Spleen (tissue), 7 donors: Measurements from ENCODE around the gene BRD3.

ENCODE experiments used
- POLR2A ChIP-seq, 3 donors: fragments of 450-650 bp; IDR thresholded peaks; one replicate each; pipeline ENCODE4 v1.5.1; 2017; ENCODE audit warnings: antibody characterized with exemption in 3 of 3, mild to moderate bottlenecking in 1 of 3
- POLR2AphosphoS5 ChIP-seq, 3 donors: sonication (generic); formaldehyde crosslinking; IDR thresholded peaks; one replicate each; pipeline ENCODE4 v1.5.1; 2017; ENCODE audit warnings: antibody characterized with exemption in 3 of 3
- TF ChIP-seq, protein P1 (sequence below), 11 experiments: fragments of 200-600 bp in 7 of 11; fragments of 450-650 bp in 4 of 11; sonication (generic) in 4 of 11; IDR thresholded peaks in 8 of 11; conservative IDR thresholded peaks in 3 of 11; 1 replicate in 7 of 11; 2 replicates in 4 of 11; pipeline versions ENCODE4 v1.4.0 to v1.8.0; 2016 to 2021; ENCODE audit warnings: antibody characterized with exemption in 11 of 11, inconsistent platforms in 4 of 11, mild to moderate bottlenecking in 1 of 11
- donor health status: DM: no; HTN: no; CAD: no; lungs with moderate emphysema.
- donor health status: DM: no; HTN: no; CAD: no.
- donor health status: DM: no; HTN: no; CAD: no.

DNA sequence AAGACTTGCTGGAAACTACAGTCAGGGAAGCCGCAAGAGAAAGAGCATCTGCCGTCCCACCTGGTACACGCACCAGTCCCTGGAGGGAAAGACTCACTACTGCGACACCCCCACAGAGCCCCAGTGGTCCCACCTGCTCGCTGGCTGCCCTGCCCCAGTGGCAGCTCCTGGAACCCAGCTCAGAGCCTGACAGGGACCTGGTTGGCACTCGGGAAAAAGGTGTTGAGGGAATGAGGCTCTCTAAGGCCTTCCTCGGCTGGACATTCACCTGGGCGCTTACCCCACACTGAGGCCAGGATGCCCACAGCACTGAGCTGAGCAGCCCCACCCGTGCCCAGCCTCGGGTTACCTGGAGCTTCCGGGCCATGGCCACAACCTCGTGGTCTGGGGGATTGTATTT lies 22.9 kb downstream of the BRD3 start:
- TF ChIP-seq, protein P1, sequence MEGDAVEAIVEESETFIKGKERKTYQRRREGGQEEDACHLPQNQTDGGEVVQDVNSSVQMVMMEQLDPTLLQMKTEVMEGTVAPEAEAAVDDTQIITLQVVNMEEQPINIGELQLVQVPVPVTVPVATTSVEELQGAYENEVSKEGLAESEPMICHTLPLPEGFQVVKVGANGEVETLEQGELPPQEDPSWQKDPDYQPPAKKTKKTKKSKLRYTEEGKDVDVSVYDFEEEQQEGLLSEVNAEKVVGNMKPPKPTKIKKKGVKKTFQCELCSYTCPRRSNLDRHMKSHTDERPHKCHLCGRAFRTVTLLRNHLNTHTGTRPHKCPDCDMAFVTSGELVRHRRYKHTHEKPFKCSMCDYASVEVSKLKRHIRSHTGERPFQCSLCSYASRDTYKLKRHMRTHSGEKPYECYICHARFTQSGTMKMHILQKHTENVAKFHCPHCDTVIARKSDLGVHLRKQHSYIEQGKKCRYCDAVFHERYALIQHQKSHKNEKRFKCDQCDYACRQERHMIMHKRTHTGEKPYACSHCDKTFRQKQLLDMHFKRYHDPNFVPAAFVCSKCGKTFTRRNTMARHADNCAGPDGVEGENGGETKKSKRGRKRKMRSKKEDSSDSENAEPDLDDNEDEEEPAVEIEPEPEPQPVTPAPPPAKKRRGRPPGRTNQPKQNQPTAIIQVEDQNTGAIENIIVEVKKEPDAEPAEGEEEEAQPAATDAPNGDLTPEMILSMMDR (IDR thresholded peaks at IDR 0.05 in 8 of 11, conservative IDR thresholded peaks at IDR 0.05 in 3 of 11): no peak
- TF ChIP-seq POLR2AphosphoS5 (IDR thresholded peaks at IDR 0.05) (peak in 1 of 3 donors; percentile 37), POLR2A (IDR thresholded peaks at IDR 0.05) (no peak)
